NCI-H748 (cell line): ENCODE data around the gene WNT5A.

Source experiments
- DNase-seq: peaks from one replicate; lab custom pipeline; 2025; ENCODE audit not compliant: unreplicated experiment; lab: John Stamatoyannopoulos, UW

The WNT5A gene

DNA sequence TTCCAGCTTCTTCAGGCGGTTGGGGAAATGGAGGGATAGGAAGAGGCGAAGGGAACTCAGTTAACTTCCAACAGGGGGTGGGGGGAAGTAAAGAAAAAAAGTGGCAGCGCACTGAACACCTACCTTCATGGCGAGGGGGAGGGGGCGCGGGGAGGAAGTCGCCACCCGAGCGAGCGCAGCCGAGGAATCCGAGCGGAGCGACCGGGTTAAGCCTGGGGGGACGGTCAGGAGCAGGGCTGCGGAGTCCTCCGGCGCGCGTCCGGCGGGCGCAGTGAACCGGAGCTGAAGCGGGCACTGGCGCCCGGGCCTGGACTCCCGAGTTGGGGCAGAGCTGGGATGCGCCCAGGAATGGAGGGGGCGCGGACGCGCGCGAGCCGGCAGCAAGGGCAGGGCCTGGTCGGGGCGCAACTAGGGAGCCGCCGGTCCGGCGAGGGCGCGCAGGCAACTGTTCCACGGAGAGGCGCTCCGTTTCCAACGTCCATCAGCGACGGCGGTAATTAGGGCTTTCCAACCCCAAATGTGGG is at the start of gene WNT5A:
Gene WNT5A (minus strand): TSS at position 450 of the 524 bp plus-strand sequence. CDS start 321 bp downstream, at position 129.
- peak; percentile 86 for DNase-seq

DNA sequence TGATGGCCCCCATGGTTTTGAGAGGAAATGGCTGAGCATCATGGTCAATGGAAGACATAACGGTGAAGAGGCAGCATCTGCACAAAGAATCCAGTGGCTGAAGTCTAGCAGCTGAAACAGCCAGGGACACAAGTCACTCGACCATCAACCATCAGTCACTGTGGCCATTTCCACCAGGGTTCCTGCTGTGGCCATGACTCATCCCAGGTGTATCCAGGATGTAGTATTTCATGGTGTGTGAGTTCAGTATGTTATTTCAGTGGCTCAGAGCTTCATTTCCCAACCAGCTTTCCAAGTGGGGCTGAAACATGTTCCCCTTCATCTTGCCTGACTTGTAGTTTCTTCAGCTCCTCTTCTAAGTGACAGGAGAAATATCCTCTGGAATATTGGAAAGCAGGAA is 47.8 kb upstream of the WNT5A start:
- DNase-seq = no peak

DNA sequence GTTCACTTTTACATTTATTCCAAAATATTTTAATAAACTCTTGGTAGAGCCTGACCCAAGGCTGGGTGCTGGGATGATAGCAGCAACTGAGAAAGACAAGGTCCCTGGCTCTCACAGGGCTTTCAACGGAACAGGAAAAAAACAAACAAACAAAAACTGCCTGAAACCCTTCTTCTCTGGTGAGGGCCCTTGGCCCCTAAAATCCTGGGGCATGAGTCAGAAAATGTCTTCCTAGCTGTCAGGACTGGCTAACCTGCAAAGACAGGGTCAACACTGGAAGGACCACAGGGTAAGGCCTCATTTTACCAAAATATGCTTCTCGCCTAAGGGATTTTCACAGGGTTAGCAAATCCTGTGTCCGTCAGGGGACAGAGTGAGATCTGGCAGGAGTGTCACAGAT is 45.7 kb upstream of the WNT5A start:
- DNase-seq = no peak

DNA sequence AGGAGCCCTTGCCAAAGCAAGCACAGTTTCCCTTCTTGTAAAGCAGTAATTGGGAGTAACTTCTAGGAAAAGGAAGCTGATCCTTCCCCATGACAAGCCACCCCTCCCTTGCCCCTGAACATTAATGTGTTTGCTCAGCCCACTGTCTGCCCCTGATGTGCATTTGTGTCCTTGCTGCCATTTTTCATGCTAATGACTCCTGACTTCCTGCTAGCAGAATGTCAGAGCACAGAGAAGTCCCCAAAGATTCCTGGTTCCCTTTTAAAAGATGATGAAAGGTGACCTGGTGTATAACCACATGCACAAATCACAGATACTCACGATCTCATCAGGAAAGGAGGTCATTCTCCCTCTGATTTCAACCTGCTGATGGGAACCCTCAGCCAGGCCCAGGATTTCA is 44.2 kb upstream of the WNT5A start:
- DNase-seq = no peak

DNA sequence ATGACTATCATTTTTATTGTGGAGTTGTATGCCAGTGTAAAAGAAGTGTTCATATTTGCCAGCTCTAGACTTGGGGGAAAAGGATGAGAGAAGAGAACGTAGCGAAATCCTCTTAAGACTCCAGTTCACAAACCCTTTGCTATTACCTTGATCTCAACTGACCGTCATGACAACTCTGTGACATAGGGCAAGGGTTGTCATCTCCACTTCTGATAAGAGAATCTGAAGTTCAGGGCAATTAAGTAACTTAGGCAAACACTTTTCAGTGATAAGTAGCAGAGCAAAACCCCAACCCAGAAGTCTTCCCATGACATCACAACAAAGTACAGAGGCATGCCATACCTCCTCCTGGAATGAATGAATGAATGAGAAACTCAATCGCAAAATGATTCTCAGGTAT is 40.3 kb upstream of the WNT5A start:
- no peak for DNase-seq

DNA sequence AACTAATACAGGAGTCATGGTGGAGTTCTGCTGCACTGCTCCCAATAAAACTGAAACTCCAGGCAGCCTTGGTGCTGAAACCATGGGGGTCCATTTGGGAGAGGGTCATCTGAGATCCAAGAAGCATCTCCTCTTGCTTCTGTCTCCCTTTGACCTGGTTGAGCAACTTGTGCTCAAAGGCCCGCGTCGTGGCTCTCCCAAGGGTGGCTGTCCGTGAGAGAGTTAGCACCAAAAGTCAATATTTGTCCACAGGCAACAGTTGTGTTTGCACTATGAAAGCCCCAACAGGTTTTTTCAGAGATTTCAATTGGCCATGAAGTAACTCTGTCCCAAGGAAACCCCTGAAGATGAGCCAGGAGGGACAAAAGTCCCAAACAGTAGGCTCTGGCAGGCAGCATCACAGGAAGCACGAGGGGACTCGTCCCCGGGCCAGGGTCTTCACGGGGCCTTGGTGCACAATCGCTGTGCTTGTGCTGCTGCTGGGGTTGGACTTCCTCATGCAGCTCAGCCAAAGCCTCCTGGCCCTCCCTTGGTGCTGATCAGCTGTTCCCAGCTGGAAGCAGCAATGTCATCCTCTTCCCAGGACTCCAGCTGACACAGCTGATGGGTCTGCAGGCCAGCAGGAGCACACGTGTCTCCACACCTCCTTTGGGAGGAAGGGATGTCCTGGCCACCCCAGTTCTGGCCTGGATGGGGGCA is 39.4 kb upstream of the WNT5A start:
- peak; percentile 50 for DNase-seq

DNA sequence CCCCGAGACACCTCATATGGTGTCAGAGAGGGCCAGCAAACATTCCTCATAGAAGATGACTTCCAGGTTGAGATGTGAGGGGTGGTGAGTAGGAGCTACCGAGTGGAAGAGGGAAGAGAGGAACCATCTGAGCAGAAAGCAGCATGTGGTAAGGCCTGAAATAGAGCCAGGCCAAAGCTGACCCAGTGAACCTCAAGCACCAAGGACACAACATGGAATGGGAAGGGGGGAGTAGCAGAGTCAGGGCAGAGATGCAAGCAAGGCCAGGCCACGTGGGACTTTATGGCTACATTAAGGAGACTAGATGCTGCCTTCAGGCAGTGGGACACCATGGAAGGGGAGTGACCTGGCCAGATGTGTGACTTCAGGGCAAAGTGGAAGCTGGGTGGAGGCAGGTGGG is 38.3 kb upstream of the WNT5A start:
- no peak for DNase-seq

DNA sequence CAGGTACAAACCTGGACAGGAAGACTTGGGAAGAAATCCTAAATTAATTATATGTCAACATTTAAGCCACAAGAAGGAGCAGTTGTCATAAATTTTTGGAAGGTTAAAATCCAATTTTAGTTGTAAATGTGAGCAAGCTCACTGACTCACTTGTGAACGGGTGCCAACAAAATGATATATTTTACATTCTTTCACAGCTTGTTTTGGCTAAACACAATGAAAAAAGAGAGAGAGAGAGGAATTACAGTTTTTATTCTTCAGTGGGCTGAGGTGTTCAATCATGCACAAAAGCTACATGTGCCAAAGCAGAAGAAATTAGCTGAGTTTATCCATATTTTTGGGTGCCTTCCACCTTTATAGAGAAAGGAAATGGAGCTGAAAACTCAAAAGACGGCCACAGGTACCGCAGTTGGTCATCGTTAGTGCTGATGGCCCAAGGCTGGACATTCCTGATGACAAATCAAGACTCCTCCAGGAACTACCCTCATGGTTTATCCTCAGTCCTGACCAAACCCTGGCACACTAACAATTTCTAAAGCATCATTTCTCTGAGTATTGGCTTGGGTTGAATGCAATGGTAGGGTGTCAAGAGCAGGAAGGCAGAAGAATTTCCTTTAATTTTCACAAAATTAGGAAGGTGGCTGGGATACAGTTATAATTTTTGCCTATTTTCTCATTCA is 37.6 kb upstream of the WNT5A start:
- DNase-seq = no peak

DNA sequence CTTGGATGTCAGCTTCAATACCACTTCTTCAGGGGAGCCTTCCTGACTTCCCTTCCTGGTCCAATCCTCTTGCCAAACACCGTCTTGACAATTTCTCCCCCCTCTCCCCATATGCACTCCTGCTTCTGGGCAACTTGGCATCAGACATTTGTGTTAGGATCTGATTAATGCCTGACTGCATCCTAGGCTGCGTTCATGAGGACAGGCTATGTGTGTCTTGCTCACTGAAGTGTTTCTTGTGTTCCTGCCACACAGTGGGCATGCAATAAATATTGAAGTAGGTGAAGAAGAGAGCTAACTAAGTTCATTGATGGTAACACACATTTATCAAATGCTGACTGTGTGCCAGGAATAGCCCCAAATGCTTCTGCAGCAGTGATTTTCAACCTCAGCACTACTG is 36.4 kb upstream of the WNT5A start:
- no peak for DNase-seq

DNA sequence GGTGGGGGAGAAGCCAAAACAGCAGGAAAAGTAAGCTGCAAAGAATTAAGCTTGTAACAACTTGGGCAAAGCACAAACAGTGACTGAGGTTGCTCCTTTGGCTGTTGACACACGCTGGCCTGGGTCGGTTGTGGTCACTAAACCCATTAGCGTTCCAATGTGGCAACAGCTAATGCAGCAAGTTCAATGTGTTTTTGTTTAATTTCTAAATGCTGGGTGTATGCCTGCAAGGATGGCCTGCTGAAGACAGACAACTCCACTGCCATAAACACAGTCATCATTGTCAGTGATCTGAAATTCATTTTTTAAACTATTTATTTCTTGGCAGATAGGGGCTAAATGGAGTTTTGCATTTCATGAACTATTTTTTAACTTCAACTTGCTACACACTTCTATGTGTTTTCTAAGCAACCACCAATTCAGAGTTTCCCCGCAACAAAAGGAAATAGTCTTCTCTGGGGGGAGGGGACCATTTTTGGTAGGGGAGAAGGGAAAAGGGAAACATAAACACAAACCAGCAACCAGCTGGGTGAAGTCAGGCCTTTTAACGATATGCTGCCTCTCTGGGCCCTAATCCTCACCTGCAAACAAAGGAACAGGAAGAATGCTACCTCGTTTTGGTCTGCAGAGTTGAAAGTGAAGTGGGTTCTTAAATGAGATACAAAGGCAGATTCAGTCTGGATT is 34.8 kb upstream of the WNT5A start:
- no peak for DNase-seq

DNA sequence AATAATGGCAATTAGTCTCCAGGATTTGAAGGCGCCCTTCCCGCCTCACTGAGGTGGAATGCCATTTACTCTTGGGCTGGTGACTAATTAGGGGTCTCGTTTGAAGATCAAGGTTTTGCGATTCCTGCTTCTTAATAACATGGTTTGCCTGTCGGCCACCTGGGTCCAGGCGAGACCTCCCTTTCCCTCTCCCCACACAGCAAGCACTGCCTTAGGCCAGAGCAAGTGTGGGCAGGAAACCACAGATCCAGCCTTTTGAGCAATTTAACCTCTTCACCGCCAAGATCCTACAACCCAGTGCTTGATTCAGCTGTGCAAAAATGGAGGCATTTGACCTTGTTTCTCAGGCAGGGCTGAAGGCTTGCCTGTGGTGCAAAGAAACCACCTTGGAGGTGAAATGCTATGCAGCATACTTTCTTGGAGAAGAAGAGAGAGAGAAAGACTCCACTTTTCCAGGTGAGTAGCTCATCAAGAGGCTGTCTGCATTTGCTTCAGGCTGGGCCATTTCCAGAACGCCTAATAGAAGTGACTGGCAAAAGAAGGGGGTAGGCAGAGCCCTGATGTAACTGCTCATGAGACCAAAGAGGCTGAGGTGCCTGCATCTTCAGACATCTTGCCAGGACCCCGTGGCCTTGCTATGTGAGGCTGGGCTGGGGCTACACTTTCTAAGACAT is 34.1 kb upstream of the WNT5A start:
- DNase-seq = peak; percentile 2

DNA sequence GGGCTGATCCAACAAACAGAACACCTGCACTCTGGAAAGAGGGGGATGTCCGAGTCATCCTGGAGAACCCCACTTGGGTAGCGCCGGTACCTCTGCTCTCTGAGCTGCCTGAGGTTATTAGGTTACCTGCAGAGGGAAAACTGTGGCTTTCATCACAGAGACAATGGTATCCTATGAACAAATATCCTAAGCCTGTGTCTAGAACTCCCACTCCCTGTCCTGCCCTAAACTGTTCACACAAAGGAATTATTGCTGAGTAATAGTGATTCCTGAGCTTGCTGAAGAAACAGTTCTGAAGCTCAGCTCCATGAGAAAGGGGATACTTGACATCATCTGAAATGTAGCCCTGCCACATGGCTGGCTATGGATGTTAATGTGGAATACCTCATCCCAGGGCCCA is 31.9 kb upstream of the WNT5A start:
- no peak for DNase-seq

DNA sequence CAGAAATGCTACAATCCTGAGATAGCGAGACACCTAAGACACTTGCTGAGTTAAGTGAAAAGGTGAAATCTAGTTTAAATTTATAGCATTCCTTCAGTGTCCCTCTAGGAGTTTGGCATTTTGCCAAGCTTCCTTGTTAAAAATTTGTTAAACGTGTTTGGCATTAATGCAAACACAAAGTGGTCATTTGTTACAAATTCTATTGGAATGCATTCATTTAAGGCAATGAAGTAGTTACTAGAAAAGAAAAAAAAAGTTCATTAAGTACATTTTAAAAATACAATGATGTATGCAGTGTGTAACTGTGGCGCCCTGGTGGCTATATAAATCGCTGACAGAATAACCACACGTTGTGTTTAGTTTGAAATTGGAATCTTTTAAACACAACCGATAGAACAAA is 31.3 kb upstream of the WNT5A start:
- DNase-seq = peak; percentile 21

DNA sequence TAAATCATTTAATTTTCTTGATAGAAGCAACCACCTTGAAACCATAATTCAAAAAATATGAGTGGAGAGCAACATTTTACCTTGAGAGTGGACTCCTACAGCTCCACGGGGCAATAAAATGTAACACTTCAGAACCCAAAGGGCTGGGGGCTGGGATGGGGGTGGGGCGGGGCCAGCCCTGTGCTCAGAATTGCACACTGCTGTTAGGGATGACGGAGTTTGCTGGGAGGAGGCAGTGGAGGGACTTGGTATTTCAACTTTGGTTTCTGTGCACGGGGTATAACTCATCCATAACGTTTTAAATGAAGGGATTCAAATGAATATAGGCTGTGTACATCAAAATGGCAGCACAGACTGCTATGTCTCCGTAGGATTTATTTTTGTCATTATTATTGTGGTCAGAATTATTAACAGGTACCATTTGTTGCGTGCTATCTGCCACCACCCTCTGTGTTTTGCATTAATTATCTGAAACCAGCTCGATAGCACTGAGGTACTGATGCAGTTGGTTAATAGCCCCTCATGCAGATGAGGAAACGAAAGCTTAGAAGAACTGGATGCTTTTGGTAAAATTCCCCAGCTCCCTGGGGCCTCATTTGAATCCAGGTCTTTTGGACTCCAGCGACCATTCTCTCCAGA is 29.4 kb upstream of the WNT5A start:
- DNase-seq = no peak

DNA sequence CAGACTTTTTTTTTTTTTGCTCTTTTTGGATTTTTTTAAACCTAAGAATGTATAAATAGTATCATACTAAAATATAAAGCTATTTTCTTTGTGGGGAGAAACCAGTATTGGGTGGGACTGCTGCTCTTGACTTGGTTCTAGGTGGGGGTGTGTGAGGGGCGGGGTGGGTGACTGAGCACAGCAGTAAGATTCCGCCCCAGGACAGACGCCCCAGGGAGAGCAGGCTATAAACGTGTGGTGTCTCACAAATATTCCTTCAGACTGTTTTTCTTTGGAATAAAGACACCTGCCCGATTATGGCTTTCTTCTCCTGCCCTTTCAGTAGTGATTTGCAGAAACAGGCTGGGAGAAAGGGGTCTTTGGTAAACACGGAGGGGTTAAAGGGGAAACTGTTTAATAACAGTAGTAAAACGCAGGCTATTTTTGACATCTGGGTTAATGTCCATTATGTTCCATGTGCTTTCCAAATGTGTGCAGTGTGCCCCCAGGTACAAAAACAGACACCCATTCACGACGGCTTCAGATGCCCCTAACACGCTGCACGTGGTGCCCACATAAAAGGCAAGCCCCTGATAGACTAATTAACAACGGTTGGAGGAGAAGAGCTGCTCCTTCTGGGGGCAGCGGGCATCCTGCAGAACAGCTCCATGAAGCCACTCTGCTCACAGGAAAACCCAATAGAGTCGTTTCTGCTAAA is 28.6 kb upstream of the WNT5A start:
- DNase-seq = no peak

DNA sequence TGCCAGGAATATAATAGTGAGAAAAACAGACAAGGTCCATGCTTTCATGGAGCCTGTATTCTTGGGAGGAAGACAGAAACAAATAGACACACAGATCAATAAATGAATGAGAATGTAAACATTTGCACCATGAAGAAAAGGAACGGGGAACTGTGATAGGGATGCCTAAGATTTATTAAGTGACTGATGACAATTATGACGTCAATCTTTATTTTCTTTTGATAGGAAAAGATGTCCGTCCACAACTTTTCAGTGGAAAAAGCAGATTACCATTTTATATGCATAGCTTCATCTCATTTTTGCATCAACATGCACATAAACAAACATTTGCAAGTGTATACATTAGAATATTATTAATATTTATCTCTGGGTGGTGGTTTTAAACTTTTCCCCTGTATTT is 27.9 kb upstream of the WNT5A start:
- no peak for DNase-seq

DNA sequence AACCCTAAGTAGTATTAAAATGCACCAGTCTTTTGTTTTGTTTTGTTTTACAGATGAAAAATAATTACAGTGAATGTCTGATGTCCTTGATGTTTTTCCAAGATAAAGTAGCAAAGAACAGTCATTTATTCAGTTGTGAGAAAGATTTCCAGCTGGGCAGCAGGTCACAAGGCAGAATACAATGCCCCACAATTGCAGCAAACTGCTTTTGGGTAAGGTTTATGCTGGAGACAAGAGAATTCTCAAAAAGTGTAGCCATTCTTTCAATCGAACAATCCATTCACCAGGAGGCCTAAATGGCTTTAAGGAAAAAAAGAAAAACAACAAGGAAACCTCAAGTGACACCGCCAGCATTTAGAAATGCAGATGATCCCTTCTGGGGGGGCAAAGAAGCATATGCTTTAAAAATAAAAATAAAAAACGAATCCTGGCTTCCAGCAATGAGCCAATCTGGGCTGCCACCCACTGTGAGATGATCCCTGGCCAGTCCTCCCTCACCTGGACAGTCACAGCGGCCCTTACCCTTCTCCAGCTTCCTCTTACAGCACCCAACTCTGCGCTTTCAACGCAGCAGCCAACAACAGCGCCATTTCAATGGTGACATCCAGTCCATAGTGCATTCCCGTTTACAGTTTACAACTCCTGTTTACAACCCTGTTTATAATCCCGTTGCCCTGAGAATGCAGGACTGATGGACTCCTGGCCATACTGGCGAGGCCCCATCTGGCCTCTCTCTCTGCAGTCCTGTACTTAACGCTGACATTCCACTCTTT is 25.7 kb upstream of the WNT5A start:
- DNase-seq = no peak

DNA sequence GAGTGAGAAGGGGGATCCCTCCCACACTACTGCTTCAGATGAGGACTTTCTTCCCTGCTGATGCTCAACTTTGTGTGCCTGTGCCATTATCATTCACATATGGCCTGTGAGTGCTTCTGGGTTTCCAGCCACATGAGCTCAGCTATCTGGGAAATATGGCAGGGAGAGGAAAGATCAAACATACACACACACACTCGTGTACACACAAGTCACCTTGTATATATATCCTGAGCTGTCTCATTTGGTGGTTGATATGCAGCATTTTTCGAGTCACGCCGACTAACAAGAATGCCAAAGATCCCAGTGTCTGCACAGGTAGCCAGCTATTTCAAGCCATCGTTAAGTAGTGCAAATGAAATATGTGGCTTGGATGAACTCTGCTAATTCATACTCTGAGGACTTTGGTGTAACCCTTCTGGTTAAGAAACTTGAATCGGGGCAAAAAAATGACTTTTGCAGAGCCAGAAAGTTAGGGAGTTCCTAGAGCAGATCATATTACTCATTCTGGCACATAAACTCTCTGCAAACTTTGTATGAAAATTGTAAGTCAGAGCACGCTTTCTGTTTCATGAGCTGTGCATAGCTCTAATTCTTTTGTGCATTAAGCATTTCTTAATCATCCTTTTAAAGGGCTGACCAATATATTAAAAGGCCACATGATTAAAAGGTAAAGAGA is 24.9 kb upstream of the WNT5A start:
- DNase-seq = no peak

DNA sequence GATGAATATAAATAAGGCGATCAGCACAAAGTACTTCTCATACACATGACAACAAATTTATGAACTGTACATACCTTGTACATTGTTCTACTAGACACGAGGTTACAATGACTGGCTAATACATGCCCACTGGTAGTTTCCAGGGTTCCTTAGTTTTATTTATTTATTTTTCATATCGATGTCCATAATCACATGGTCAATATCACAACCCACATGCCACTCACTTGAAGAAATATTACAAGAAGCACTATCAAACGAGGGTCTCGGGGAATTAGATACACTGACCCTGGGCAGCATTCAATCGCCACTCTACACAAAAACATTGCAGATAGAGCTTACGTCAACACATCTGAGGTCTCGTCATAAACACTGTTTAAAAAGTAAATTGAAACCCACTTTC is 21.2 kb upstream of the WNT5A start:
- DNase-seq = peak; percentile 25
